Activated CD4-positive, alpha-beta memory T cell treated with anti-CD3 and anti-CD28 coated beads for 36 hours (primary cell): ENCODE results near the gene SHISA9. TPM values are rescaled to one million over a fixed set of nuclear protein-coding genes. Genes with fewer than 3 reads are reported as not detected.

Experiments used
- CTCF ChIA-PET: fragments of 350-600 bp; sonication (Branson Sonifier 250); formaldehyde crosslinking; loops from one replicate; lab custom pipeline; 2021; ENCODE audit warnings: antibody characterized with exemption, inconsistent platforms; lab: Charles Lee
- POLR2A ChIA-PET: fragments of 350-600 bp; sonication (Branson Sonifier 250); formaldehyde crosslinking; loops from one replicate; lab custom pipeline; 2021; ENCODE audit warnings: antibody characterized with exemption; lab: Charles Lee
- DNase-seq: peaks from one replicate; pipeline ENCODE4 v3.0.0-alpha.2; 2020
- H3K27ac Mint-ChIP-seq: one replicate; pipeline ENCODE4 v1.8.0; 2021; ENCODE audit warnings: mixed read lengths
- H3K27me3 Mint-ChIP-seq: one replicate; pipeline ENCODE4 v1.8.0; 2021; ENCODE audit warnings: mixed read lengths
- H3K36me3 Mint-ChIP-seq: one replicate; pipeline ENCODE4 v1.8.0; 2021; ENCODE audit warnings: mixed read lengths
- H3K4me1 Mint-ChIP-seq: one replicate; pipeline ENCODE4 v1.8.0; 2021; ENCODE audit warnings: low read depth, mixed read lengths
- H3K4me3 Mint-ChIP-seq: one replicate; pipeline ENCODE4 v1.8.0; 2021; ENCODE audit warnings: mild to moderate bottlenecking, mixed read lengths
- H3K9me3 Mint-ChIP-seq: one replicate; pipeline ENCODE4 v1.8.0; 2021; ENCODE audit warnings: mixed read lengths
- intact Hi-C: fragments of 100-400 bp; cut with micrococcal nuclease; formaldehyde crosslinking; loops from one replicate; pipeline ENCODE4 v1.15.1; 2023
- total RNA-seq, 2 experiments: library from RNA; stranded (reverse); gene quantifications; one replicate each; pipeline ENCODE4 v1.2.3, GENCODE V29; 2021

SHISA9 gene
- total RNA-seq, 2 experiments from 2014 or later = 0.05 TPM; not detected in 1

- no peaks in the 10 kb centered on the region for H3K9me3 Mint-ChIP-seq
- H3K4me1 Mint-ChIP-seq = no peaks in the 10 kb centered on the region
- intact Hi-C loops = no loop called here
- H3K27ac Mint-ChIP-seq = no peak overlapping the region
- H3K4me3 Mint-ChIP-seq = no peak overlapping the region
- CTCF ChIA-PET = no interaction called here
- no peak for DNase-seq
- POLR2A ChIA-PET = no interaction called here
- peaks cover 5% of the 10 kb centered on the region for H3K27me3 Mint-ChIP-seq
- no peaks in the 10 kb centered on the region for H3K36me3 Mint-ChIP-seq
Measured at GRCh38 chr16:12878973-12879372, 22.4 kb upstream of the SHISA9 start.

GRCh38 chr16:12879812-12880211, 21.6 kb upstream of the SHISA9 start:
- H3K27me3 Mint-ChIP-seq = peaks cover 2% of the 10 kb centered on the region
- ChIA-PET CTCF (no interaction called here), POLR2A (no interaction called here)
- H3K36me3 Mint-ChIP-seq = no peaks in the 10 kb centered on the region
- no peak overlapping the region for H3K4me3 Mint-ChIP-seq
- DNase-seq = no peak
- H3K27ac Mint-ChIP-seq = no peak overlapping the region
- no peaks in the 10 kb centered on the region for H3K9me3 Mint-ChIP-seq
- intact Hi-C loops = no loop called here
- H3K4me1 Mint-ChIP-seq = no peaks in the 10 kb centered on the region

GRCh38 chr16:12881182-12881581, 20.2 kb upstream of the SHISA9 start:
- no peaks in the 10 kb centered on the region for H3K9me3 Mint-ChIP-seq
- no peak for DNase-seq
- intact Hi-C loops = no loop called here
- no peak overlapping the region for H3K4me3 Mint-ChIP-seq
- peaks cover 4% of the 10 kb centered on the region for H3K27me3 Mint-ChIP-seq
- CTCF ChIA-PET = no interaction called here
- no peaks in the 10 kb centered on the region for H3K4me1 Mint-ChIP-seq
- H3K27ac Mint-ChIP-seq = no peak overlapping the region
- POLR2A ChIA-PET = no interaction called here
- H3K36me3 Mint-ChIP-seq = no peaks in the 10 kb centered on the region

- POLR2A ChIA-PET = interaction anchor here (0.6 kb wide), 1 partner anchor 152 kb away, joined by 3 read pairs; no protein-coding TSS in a partner anchor
- CTCF ChIA-PET = no interaction called here
Measured at GRCh38 chr16:12881740-12882139, 19.7 kb upstream of the SHISA9 start.

GRCh38 chr16:12885742-12886141, 15.7 kb upstream of the SHISA9 start:
- no peak for DNase-seq
- no peak overlapping the region for H3K27ac Mint-ChIP-seq
- CTCF ChIA-PET = interaction anchor here (0.9 kb wide), 1 partner anchor 22 kb away, joined by 3 read pairs; no protein-coding TSS in a partner anchor
- POLR2A ChIA-PET = no interaction called here
- intact Hi-C loops = no loop called here
- H3K4me1 Mint-ChIP-seq = no peaks in the 10 kb centered on the region
- H3K4me3 Mint-ChIP-seq = no peak overlapping the region
- no peaks in the 10 kb centered on the region for H3K9me3 Mint-ChIP-seq
- peaks cover 6% of the 10 kb centered on the region for H3K27me3 Mint-ChIP-seq
- H3K36me3 Mint-ChIP-seq = no peaks in the 10 kb centered on the region

More at GRCh38 chr16:12881740-12882139, 19.7 kb upstream of the SHISA9 start:
- H3K4me3 Mint-ChIP-seq = no peak overlapping the region
- peaks cover 4% of the 10 kb centered on the region for H3K27me3 Mint-ChIP-seq
- no peaks in the 10 kb centered on the region for H3K9me3 Mint-ChIP-seq
- intact Hi-C loops = no loop called here
- no peak overlapping the region for H3K27ac Mint-ChIP-seq
- H3K36me3 Mint-ChIP-seq = no peaks in the 10 kb centered on the region
- no peak for DNase-seq
- H3K4me1 Mint-ChIP-seq = no peaks in the 10 kb centered on the region

- Mint-ChIP-seq H3K4me1 (no peaks in the 10 kb centered on the region), H3K36me3 (no peaks in the 10 kb centered on the region), H3K27me3 (peaks cover 11% of the 10 kb centered on the region), H3K9me3 (no peaks in the 10 kb centered on the region), H3K27ac (no peak overlapping the region), H3K4me3 (no peak overlapping the region)
- POLR2A ChIA-PET = no interaction called here
- CTCF ChIA-PET = no interaction called here
- DNase-seq = no peak
- intact Hi-C loops = no loop called here
Measured at GRCh38 chr16:12891836-12892235, 9.6 kb upstream of the SHISA9 start.

GRCh38 chr16:12893050-12893750, 8.2 kb upstream of the SHISA9 start:
- peaks cover 7% of the 10 kb centered on the region for H3K27me3 Mint-ChIP-seq
- no peak overlapping the region for H3K27ac Mint-ChIP-seq
- intact Hi-C loops = no loop called here
- no peak for DNase-seq
- no peak overlapping the region for H3K4me3 Mint-ChIP-seq
- no peaks in the 10 kb centered on the region for H3K9me3 Mint-ChIP-seq
- POLR2A ChIA-PET = no interaction called here
- CTCF ChIA-PET = no interaction called here
- no peaks in the 10 kb centered on the region for H3K36me3 Mint-ChIP-seq
- H3K4me1 Mint-ChIP-seq = no peaks in the 10 kb centered on the region

- no peaks in the 10 kb centered on the region for H3K9me3 Mint-ChIP-seq
- H3K36me3 Mint-ChIP-seq = no peaks in the 10 kb centered on the region
- CTCF ChIA-PET = no interaction called here
- intact Hi-C loops = loop anchor here (5.0 kb wide), 1 partner anchor 556 kb away; no protein-coding TSS in a partner anchor
- H3K4me3 Mint-ChIP-seq = no peak overlapping the region
- no peaks in the 10 kb centered on the region for H3K4me1 Mint-ChIP-seq
- POLR2A ChIA-PET = no interaction called here
- H3K27ac Mint-ChIP-seq = no peak overlapping the region
- no peak for DNase-seq
- peaks cover 31% of the 10 kb centered on the region for H3K27me3 Mint-ChIP-seq
Measured at GRCh38 chr16:12896562-12896961, 4.8 kb upstream of the SHISA9 start.

GRCh38 chr16:12898551-12898950, 2.8 kb upstream of the SHISA9 start:
- no peak overlapping the region for H3K4me3 Mint-ChIP-seq
- peaks cover 38% of the 10 kb centered on the region for H3K27me3 Mint-ChIP-seq
- no peaks in the 10 kb centered on the region for H3K9me3 Mint-ChIP-seq
- ChIA-PET CTCF (no interaction called here), POLR2A (no interaction called here)
- peaks cover 3% of the 10 kb centered on the region for H3K4me1 Mint-ChIP-seq
- no peak for DNase-seq
- no peaks in the 10 kb centered on the region for H3K36me3 Mint-ChIP-seq
- intact Hi-C loops = loop anchor here (5.0 kb wide), 1 partner anchor 554 kb away; no protein-coding TSS in a partner anchor
- H3K27ac Mint-ChIP-seq = no peak overlapping the region

GRCh38 chr16:12899529-12900143, 1.8 kb upstream of the SHISA9 start:
- ChIA-PET CTCF (no interaction called here), POLR2A (no interaction called here)
- peaks cover 47% of the 10 kb centered on the region for H3K27me3 Mint-ChIP-seq

GRCh38 chr16:12900156-12900555, 1.2 kb upstream of the SHISA9 start:
- POLR2A ChIA-PET = no interaction called here
- Mint-ChIP-seq H3K27ac (no peak overlapping the region), H3K4me3 (no peak overlapping the region), H3K36me3 (no peaks in the 10 kb centered on the region), H3K4me1 (peaks cover 3% of the 10 kb centered on the region), H3K27me3 (peaks cover 50% of the 10 kb centered on the region), H3K9me3 (no peaks in the 10 kb centered on the region)
- CTCF ChIA-PET = no interaction called here
- no peak for DNase-seq
- intact Hi-C loops = no loop called here

More at GRCh38 chr16:12899529-12900143, 1.8 kb upstream of the SHISA9 start:
- H3K4me3 Mint-ChIP-seq = no peak overlapping the region
- H3K4me1 Mint-ChIP-seq = peaks cover 3% of the 10 kb centered on the region
- DNase-seq = no peak
- no peaks in the 10 kb centered on the region for H3K36me3 Mint-ChIP-seq
- H3K9me3 Mint-ChIP-seq = no peaks in the 10 kb centered on the region
- intact Hi-C loops = loop anchor here (5.0 kb wide), 1 partner anchor 553 kb away; no protein-coding TSS in a partner anchor
- no peak overlapping the region for H3K27ac Mint-ChIP-seq

GRCh38 chr16:12900599-12901203, 697 bp upstream of the SHISA9 start:
- ChIA-PET CTCF (no interaction called here), POLR2A (no interaction called here)
- Mint-ChIP-seq H3K27ac (no peak overlapping the region), H3K27me3 (peaks cover 53% of the 10 kb centered on the region), H3K4me1 (peaks cover 3% of the 10 kb centered on the region), H3K9me3 (no peaks in the 10 kb centered on the region), H3K4me3 (no peak overlapping the region), H3K36me3 (no peaks in the 10 kb centered on the region)
- intact Hi-C loops = no loop called here
- no peak for DNase-seq
